K562 (cell line): Measurements from ENCODE around the gene SLC37A4. TPM values are rescaled to one million over a fixed set of nuclear protein-coding genes. Genes with fewer than 3 reads are reported as not detected.
A peak's percentile ranks its signal among the peaks of the same experiment; 100 is the strongest.

Experiments
- BHLHE40 ChIP-seq: IDR thresholded peaks from 2 replicates; pipeline ENCODE4 v1.6.1; 2011; ENCODE audit warnings: low read length, improper control_type of control experiment
- CC2D1A ChIP-seq: fragments of 450-650 bp; IDR thresholded peaks from 2 replicates; pipeline ENCODE4 v1.6.1; 2017; ENCODE audit warnings: mild to moderate bottlenecking
- CHD4 ChIP-seq: fragments of 200-600 bp; sonication (generic); IDR thresholded peaks from 3 replicates; pipeline ENCODE4 v1.6.1; 2012; ENCODE audit warnings: low read depth, mild to moderate bottlenecking, mixed read lengths, low read length, inconsistent platforms; ENCODE audit not compliant: insufficient read depth, insufficient replicate concordance, poor library complexity, severe bottlenecking
- CXXC5 ChIP-seq: fragments of 250-450 bp; sonication (Bioruptor Pico); IDR thresholded peaks from 2 replicates; pipeline ENCODE4 v1.8.0; 2022; ENCODE audit warnings: inconsistent platforms, mild to moderate bottlenecking, moderate library complexity
- EHMT2 ChIP-seq: fragments of 450-650 bp; IDR thresholded peaks from 2 replicates; pipeline ENCODE4 v1.6.1; 2018; ENCODE audit warnings: antibody characterized with exemption
- EP300 ChIP-seq: IDR thresholded peaks from 2 replicates; pipeline ENCODE4 v1.6.1; 2012; ENCODE audit warnings: low read length, improper control_type of control experiment
- FOXK1 ChIP-seq: sonication (generic); formaldehyde crosslinking; IDR thresholded peaks from 2 replicates; pipeline ENCODE4 v1.8.0; 2022; ENCODE audit warnings: missing genetic modification reagents, mild to moderate bottlenecking, borderline replicate concordance
- GABPA ChIP-seq: fragments of 200-800 bp; sonication (Bioruptor generic); conservative IDR thresholded peaks from 2 replicates; pipeline ENCODE4 v1.6.1; 2016; ENCODE audit warnings: low read depth, missing genetic modification characterization, missing compliant biosample characterization
- MBD2 ChIP-seq: sonication (generic); IDR thresholded peaks from 2 replicates; pipeline ENCODE4 v1.6.1; 2016; ENCODE audit warnings: low read depth, borderline replicate concordance
- MEF2A ChIP-seq: IDR thresholded peaks from 2 replicates; pipeline ENCODE4 v1.6.1; 2011; ENCODE audit warnings: low read depth, mild to moderate bottlenecking, low read length, moderate library complexity; ENCODE audit not compliant: control insufficient read depth
- MTA3 ChIP-seq: fragments of 450-650 bp; formaldehyde crosslinking; IDR thresholded peaks from 2 replicates; pipeline ENCODE4 v1.6.1; 2017; ENCODE audit warnings: mild to moderate bottlenecking, borderline replicate concordance
- MYBL2 ChIP-seq, 2 experiments: fragments of 450-650 bp in 1 of 2; sonication (generic) in 1 of 2; formaldehyde crosslinking in 1 of 2; IDR thresholded peaks; 2 replicates each; pipeline versions ENCODE4 v1.6.1 to v1.8.1; 2017 to 2022; ENCODE audit warnings: borderline replicate concordance in 1 of 2, inconsistent platforms in 1 of 2, low read depth in 1 of 2, mild to moderate bottlenecking in 1 of 2, missing genetic modification reagents in 1 of 2, moderate library complexity in 1 of 2
- NBN ChIP-seq: fragments of 450-650 bp; IDR thresholded peaks from 2 replicates; pipeline ENCODE4 v1.6.1; 2016; ENCODE audit warnings: low read depth, mild to moderate bottlenecking
- NR3C1 ChIP-seq: sonication (generic); formaldehyde crosslinking; IDR thresholded peaks from 2 replicates; pipeline ENCODE4 v1.8.1; 2022; ENCODE audit warnings: missing genetic modification reagents
- RCOR1 ChIP-seq, 2 experiments: IDR thresholded peaks; 2 replicates each; pipeline ENCODE4 v1.6.1; 2012; ENCODE audit warnings: low read depth in 2 of 2, low read length in 2 of 2, borderline replicate concordance in 1 of 2, improper control_type of control experiment in 1 of 2
- TCFL5 ChIP-seq: fragments of 250-450 bp; sonication (Bioruptor Pico); conservative IDR thresholded peaks from 2 replicates; pipeline ENCODE4 v1.6.1; 2021; ENCODE audit warnings: mild to moderate bottlenecking, moderate library complexity, matching md5 sums
- U2AF1 ChIP-seq: fragments of 200-400 bp; formaldehyde crosslinking; optimal IDR thresholded peaks from 2 replicates; pipeline ENCODE3; 2017; ENCODE audit warnings: mild to moderate bottlenecking, low read depth, low read length, moderate library complexity
- ZC3H8 ChIP-seq: fragments of 450-650 bp; IDR thresholded peaks from 2 replicates; pipeline ENCODE4 v1.6.1; 2017
- ZNF224 ChIP-seq: sonication (generic); formaldehyde crosslinking; IDR thresholded peaks from 2 replicates; pipeline ENCODE4 v1.8.0; 2022; ENCODE audit warnings: mild to moderate bottlenecking, missing genetic modification reagents
- ZNF23 ChIP-seq: fragments of 250-450 bp; sonication (Bioruptor Pico); IDR thresholded peaks from 2 replicates; pipeline ENCODE4 v1.4.0; 2020; ENCODE audit warnings: mild to moderate bottlenecking
- ZNF3 ChIP-seq: fragments of 250-450 bp; sonication (Bioruptor Pico); IDR thresholded peaks from 2 replicates; pipeline ENCODE4 v1.5.0; 2021; ENCODE audit warnings: mild to moderate bottlenecking, moderate library complexity
- polyA plus RNA-seq, 8 experiments: library from polyadenylated mRNA; depleted of rRNA in 4 of 8; stranded (reverse) in 5 of 8; unstranded in 3 of 8; fragments of >200 nt; fragmentation: Nextera tagmentation in 2 of 8; fragmentation: Illumina TruSeq in 1 of 8; extraction: Ambion mirVana in 2 of 8; extraction: Trizol in 1 of 8; gene quantifications; 2 replicates each; pipeline versions ENCODE4 v1.2.1 to v1.2.3, GENCODE V29; 2011 to 2014; ENCODE audit warnings: inconsistent platforms in 1 of 8, missing spikeins in 1 of 8
- total RNA-seq, 7 experiments: library from RNA; depleted of rRNA in 6 of 7; stranded (reverse); fragments of >200 nt in 6 of 7; fragmentation: Illumina TruSeq in 2 of 7; extraction: Trizol in 2 of 7; gene quantifications; 2 replicates each; pipeline versions ENCODE4 v1.2.1 to v1.2.3, GENCODE V29; 2011 to 2021; ENCODE audit warnings: low replicate concordance in 1 of 7
- TF ChIP-seq, protein P1 (sequence below): fragments of 450-650 bp; conservative IDR thresholded peaks from 2 replicates; pipeline ENCODE4 v1.6.1; 2016; ENCODE audit warnings: missing genetic modification characterization, low read depth, mild to moderate bottlenecking, missing compliant biosample characterization, moderate library complexity
- TF ChIP-seq, protein P2 (sequence below): fragments of 250-450 bp; sonication (Bioruptor Pico); IDR thresholded peaks from 2 replicates; pipeline ENCODE4 v1.4.0; 2020; ENCODE audit warnings: borderline replicate concordance
- TF ChIP-seq, protein P3 (sequence below): fragments of 250-450 bp; sonication (Bioruptor Pico); IDR thresholded peaks from 2 replicates; pipeline ENCODE4 v1.5.0; 2020; ENCODE audit warnings: mild to moderate bottlenecking, borderline replicate concordance

SLC37A4 gene
- total and polyA plus RNA-seq, 9 of the 15 experiments (the other 6 are each of a cell fraction or from before 2014, with no cell fraction given) = 24.7 to 73.9 (median 40.7) TPM

DNA sequence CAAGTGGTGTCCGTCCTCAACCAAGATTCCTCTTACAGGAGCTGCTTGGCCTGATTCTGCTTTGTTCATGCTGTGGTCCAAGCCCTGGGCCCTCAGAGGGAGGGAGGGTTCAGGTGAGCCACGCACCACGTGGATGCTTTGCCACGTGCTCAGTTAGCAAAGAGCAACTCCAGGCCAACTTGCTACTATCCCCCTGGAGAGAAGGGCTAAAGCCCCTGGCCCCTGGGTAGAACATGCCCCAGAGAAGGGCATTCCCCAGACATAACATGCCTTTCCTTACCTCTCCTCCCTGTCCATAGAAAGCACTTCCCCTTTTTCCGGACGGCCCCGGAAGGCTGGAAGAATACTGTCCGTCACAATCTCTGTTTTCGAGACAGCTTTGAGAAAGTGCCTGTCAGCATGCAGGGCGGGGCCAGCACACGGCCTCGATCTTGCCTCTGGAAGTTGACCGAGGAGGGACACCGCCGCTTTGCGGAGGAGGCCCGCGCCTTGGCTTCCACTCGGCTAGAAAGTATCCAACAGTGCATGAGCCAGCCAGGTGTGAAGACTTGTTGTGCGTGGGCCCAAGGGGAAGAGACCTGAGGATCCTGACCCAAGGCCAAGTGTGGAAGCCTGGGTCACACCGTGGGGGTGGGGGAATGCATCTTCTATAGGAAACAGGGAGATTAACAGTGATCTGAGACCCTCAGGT lies 50.3 kb downstream of the SLC37A4 start (continued):
- TF ChIP-seq U2AF1 = no peak
- TF ChIP-seq MEF2A = no peak
- TF ChIP-seq TCFL5 (CRISPR knock-in tag) = no peak
- TF ChIP-seq ZNF224 (CRISPR knock-in tag) = no peak
- peak; percentile 86 for TF ChIP-seq GABPA
- TF ChIP-seq, protein P1, sequence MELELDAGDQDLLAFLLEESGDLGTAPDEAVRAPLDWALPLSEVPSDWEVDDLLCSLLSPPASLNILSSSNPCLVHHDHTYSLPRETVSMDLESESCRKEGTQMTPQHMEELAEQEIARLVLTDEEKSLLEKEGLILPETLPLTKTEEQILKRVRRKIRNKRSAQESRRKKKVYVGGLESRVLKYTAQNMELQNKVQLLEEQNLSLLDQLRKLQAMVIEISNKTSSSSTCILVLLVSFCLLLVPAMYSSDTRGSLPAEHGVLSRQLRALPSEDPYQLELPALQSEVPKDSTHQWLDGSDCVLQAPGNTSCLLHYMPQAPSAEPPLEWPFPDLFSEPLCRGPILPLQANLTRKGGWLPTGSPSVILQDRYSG (tag) = no peak; the same call in 1 of the 2 replicates
- no peak for TF ChIP-seq EHMT2
- peak; percentile 56 for TF ChIP-seq BHLHE40
- TF ChIP-seq ZNF23 (CRISPR knock-in tag) = no peak
- TF ChIP-seq MTA3 = no peak
- no peak for TF ChIP-seq ZNF3 (CRISPR knock-in tag)
- TF ChIP-seq CHD4 = no peak
- TF ChIP-seq MYBL2 (IDR thresholded peaks at IDR 0.05; ENCODE audit: low read depth) = no peak
- TF ChIP-seq MYBL2 (CRISPR knock-in tag; IDR thresholded peaks at IDR 0.05; ENCODE audit: borderline replicate concordance) = no peak
- peak in 1 of 2 experiments; percentile 63; a peak in 2 of 4 replicates for TF ChIP-seq RCOR1 (IDR thresholded peaks at IDR 0.05; ENCODE audit: borderline replicate concordance in 1 of 2, low read depth in 2 of 2, low read length in 2 of 2)
- TF ChIP-seq, protein P2, sequence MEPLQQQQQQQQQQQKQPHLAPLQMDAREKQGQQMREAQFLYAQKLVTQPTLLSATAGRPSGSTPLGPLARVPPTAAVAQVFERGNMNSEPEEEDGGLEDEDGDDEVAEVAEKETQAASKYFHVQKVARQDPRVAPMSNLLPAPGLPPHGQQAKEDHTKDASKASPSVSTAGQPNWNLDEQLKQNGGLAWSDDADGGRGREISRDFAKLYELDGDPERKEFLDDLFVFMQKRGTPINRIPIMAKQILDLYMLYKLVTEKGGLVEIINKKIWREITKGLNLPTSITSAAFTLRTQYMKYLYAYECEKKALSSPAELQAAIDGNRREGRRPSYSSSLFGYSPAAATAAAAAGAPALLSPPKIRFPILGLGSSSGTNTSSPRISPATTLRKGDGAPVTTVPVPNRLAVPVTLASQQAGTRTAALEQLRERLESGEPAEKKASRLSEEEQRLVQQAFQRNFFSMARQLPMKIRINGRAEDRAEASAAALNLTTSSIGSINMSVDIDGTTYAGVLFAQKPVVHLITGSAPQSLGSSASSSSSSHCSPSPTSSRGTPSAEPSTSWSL = peak; percentile 20; the same call in 1 of the 2 replicates
- TF ChIP-seq NR3C1 (CRISPR knock-in tag) = no peak
- TF ChIP-seq CC2D1A = no peak
- no peak for TF ChIP-seq ZC3H8
- TF ChIP-seq, protein P3, sequence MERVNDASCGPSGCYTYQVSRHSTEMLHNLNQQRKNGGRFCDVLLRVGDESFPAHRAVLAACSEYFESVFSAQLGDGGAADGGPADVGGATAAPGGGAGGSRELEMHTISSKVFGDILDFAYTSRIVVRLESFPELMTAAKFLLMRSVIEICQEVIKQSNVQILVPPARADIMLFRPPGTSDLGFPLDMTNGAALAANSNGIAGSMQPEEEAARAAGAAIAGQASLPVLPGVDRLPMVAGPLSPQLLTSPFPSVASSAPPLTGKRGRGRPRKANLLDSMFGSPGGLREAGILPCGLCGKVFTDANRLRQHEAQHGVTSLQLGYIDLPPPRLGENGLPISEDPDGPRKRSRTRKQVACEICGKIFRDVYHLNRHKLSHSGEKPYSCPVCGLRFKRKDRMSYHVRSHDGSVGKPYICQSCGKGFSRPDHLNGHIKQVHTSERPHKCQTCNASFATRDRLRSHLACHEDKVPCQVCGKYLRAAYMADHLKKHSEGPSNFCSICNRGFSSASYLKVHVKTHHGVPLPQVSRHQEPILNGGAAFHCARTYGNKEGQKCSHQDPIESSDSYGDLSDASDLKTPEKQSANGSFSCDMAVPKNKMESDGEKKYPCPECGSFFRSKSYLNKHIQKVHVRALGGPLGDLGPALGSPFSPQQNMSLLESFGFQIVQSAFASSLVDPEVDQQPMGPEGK (CRISPR knock-in tag) = no peak
- TF ChIP-seq EP300 = peak; percentile 61
- TF ChIP-seq MBD2 = 0 out of 2 replicates have a peak, but pooled peaks have one; percentile 29
- peak; percentile 56; the same call in 1 of the 2 replicates for TF ChIP-seq NBN
- peak; percentile 74 for TF ChIP-seq CXXC5 (CRISPR knock-in tag)
- no peak for TF ChIP-seq FOXK1
